ENCODE measurements around the gene TEX38.
"Not testable (repeated sequence)": the region's sequence is repeated elsewhere in the genome, so short reads cannot be mapped to it uniquely, and the experiment has no call there.

Gene TEX38

DNA sequence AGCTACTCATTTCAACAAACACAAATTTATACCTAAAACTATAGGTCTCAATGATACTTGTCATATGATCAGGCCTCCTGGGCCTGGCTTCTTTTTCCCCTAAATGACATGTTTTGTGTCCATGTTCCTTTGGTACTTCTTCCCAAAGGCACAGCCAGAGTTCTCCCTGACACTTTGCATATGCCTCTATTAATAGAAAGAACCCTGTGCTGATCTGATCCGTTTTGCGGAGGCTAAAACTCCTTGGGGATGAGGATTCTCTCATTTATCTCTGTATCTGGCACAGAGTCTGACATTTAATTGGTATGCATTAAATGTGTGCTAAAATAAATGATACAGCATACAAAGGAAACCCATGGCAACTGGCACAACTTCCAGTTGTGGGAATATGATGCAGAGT is 15.0 kb upstream of the TEX38 start:
- DNase-seq = no peak

DNA sequence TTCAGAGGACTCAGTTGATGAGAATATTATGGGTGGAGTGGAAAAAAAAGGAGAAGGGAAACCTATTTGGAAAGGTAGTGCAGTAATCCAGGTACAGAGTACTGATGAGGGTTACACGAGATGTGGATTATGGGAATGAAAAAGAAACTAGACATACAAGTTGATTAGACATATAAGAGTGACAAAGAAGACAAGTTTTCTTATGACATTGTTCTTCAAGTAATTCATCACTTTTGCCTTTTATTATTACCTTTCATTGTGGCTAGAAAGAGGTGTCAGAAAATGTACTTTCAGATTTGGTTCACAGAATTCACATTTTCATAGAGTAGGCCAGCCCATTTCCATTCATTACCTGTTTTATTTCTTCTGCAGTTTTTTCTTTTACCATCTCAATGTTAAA is 13.9 kb upstream of the TEX38 start:
- DNase-seq = no peak

DNA sequence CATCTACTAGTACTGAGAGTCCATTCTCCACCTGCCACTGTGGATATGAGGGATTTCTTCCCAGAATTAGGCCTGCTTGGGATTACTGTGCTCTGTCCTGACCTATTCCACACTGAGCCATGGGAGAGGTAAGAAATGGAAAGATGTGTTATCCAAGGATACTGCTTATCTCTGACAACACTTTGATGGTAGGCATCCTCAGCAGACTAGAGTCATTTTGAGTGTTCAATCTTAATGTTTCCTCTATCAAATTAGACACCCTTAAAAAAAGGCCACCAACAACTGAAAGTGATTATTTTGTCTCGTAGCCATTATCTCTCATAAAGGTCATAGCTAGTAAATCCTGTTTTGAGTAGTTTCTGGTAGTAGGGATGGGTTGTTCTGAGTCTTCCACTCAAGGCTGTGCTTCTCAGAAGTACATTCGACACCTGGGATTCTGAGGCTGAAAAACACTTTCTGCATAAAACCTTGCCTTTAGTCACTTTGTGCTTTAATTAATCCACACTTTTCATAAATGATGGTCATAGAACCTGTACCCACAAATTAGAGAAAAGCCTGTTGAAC is 12.3 kb upstream of the TEX38 start:
- DNase-seq = no peak

DNA sequence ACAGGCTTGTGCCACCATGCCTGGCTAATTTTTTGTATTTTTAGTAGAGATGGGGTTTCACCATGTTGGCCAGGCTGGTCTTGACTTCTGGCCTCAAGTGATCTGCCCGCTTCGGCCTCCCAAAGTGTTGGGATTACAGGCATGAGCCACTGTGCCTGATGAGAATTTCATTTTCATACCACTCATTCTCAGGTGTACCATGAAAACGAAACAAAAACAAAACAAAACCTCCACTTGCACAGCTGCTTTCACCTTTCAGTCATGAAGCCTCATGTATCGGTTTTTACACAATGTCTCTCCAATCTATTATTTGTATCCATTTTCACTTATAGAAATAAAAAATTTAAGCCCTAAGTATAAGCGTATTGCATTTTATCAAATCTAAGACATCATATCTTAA is 11.5 kb upstream of the TEX38 start:
- DNase-seq = not testable (repeated sequence)

DNA sequence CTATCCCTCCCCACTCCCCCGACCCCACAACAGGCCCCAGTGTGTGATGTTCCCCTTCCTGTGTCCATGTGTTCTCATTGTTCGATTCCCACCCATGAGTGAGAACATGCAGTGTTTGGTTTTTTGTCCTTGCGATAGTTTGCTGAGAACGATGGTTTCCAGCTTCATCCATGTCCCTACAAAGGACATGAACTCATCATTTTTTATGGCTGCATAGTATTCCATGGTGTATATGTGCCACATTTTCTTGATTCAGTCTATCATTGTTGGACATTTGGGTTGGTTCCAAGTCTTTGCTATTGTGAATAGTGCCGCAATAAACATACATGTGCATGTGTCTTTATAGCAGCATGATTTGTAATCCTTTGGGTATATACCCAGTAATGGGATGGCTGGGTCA is 8.7 kb upstream of the TEX38 start:
- not testable (repeated sequence) for DNase-seq

DNA sequence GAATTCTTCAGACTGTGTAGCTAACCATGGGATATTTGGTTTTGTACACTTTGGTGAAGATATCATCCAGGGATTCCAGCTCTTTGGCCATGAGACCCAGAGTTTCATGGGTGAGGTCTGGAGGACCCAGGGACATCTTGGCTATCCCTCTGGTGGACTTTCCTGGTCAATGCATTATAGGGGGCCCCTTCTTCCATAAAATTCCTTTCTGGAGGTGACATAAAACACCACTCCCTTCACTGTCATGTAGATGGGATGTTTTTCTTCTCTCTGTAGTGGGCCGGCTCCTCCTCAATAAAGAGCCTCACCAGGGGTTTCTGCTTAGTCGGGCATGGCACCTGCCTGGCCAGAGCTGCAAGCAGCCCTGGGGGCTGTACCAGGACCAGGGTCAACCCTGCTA is 5.7 kb upstream of the TEX38 start:
- DNase-seq = no peak

DNA sequence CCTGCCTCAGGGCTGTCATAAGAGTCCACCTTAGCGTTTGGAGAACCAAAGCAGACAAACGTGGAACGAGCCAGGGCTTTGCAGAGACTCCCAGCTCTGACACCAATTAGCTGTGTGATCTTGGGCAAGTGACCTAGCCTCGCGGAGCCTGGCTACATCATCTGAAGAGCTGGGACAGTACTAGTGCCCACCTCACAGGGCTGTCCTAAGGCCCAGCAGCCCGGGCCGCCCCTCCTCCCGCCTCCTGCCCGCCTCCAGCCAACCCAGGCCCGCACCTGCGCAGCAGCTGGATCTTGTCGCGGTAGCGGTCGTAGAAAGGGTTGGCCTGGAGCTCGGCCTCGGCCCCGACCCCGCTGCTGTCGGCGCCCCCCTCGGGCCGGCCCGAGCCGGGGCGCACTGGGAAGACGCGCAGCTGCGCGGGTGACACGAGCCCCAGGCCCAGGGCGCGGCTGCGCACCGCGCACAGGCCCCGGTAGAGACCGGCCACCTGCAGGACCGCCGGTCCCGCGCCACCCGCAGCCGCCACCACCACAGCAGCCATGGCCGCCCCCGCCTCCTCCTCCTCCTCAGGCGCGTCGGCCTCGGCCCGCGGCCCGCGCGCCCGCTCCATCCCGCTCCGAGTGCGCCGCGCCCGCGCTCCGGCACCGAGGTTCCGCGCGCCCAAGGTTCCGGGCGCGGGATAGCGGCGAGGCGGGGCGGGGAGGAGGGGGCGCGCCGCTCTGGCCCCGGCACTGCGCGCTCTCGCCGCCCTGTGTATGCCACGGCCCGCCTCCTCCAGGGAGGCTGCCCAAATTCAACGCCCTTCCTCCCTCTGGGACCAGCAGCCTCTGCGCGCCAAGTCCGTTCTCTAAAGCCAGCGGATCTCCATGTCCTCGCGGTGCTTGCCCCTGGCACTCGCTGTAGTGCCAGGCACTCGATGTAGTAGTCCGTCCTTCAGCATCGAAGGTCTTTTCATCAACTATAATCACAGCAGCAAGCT is 3.6 kb upstream of the TEX38 start, which contains the start of gene ATPAF1:
ATPAF1 (minus strand) TSS at position 583 of the 979 bp plus-strand sequence; CDS start at position 541, 42 bp downstream.
- DNase-seq = peak; percentile 72

DNA sequence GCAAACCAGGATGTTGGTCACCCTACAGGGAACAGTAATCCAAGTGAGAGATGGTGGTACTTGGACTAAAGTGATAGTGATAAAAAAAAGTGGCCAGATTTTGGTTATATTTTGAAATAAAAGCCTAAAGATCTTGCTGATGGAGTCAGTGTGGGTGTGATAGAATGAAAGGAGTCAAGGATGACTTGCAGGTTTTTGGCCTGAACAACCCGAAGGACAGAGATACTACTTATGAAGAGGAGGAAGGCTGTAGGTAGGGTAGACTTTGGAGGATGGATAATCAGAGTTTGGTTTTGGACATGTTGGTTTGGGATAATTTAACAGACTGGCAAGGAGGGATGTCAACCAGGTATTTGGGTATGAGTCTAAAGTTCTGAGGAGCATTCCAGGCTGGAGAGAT is 1.5 kb upstream of the TEX38 start:
- DNase-seq = no peak

DNA sequence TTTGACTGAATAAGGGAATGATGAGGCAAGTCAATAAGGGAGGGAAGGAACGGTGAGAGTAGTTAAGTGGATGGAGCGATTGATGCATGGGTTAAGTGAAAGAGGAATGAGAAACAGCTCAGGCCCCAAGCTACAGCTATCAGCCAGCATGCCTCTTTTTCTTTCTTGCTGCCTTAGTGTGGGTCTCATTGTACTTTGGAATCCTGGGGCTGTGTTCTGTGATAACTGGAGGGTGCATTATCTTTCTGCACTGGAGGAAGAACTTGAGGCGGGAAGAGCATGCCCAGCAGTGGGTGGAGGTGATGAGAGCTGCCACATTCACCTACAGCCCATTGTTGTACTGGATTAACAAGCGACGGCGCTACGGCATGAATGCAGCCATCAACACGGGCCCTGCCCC is 1.0 kb downstream of the TEX38 start:
- no peak for DNase-seq

DNA sequence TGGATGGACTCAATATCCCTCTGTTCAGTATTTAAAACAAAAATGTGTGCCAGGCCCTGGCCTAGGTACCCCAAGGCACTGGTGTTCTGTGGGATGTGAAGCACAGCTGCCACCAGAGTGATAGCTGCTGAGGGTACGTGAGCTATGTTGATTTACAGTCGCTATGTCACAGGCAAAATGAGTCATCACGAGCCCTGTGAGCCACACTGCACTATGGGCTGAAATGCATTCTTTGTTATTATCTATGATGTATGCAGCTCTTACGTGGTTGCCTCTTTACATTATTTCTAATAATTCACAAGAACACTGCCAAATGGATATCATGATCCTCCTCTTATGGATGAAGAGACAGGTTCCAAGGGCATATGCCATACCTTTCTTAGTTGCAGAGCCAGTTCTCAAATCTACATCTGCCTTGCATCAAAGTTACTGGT is 2.1 kb downstream of the TEX38 start:
- no peak for DNase-seq

DNA sequence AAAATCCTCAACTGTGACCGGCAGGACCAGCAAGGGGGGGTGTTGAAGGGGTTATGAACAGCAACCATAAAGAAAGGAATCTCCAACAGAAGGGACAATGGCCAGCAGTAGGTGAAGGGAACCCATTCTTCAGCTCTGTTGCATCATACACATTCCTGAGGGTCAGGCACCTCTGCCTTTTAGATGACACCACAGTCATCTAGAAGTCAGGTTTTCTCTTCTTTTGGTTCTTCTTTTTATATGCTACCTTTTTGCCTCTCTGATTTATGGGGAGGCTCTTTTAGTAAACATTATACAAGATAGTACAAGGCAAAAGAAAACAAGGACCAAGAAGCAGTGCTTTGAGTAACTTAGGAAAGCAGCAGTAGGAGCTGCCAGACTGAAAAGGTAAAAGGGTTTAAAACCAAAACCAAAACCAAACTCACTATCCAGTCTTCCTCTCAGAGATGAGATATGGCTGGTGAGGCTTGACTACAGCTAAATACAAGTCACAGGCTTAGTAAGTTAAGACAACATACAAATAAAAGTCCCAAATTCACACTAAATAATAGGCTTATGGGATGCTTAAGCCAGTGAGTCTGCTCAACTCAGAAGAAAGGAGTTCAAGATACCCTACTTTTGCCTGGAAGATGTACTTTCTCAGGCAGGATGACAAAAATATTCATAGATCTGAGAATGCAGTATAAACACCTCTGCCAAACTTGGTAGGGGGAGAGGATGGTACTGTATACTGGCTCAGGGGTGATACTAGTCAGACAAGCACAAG is 4.1 kb downstream of the TEX38 start:
- peak; percentile 42 for DNase-seq

DNA sequence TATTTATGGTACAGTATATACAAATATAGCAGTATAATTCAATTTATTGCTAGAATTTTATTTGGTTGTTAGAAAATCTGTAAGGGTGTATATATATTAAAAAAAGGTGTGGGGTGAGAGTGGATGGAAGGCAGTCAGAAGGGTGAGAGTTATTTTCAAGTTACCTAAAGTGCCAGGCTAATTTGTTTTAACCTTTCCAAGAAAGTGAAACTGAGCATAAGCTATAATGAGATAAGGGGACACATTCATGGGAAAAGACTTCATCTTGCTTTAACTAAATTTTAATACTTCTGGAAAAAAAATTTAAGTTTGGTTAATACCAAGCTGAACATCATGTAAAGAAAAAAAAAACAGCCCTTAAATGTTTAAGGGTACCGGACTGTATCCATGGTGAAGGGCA is 4.9 kb downstream of the TEX38 start:
- DNase-seq = no peak

DNA sequence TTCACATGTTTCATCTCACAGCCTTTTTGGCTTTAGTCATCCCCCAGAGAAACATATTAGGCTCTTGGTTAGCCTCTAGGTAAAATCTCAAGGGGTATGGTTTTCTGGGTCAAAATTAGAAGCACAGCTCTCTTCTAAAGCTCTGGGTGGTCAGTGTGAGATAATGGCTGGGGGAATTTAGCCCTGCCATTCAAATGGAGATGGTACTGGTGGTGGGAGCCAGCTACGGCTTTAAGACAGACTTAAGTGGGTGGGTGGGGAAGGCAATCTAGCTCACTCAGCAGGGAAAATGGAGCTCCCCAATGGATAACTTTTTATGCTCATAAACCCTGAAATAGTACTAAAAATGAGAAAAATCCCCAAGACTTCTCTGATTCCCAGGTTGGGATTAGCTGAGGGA is 5.7 kb downstream of the TEX38 start:
- no peak for DNase-seq

DNA sequence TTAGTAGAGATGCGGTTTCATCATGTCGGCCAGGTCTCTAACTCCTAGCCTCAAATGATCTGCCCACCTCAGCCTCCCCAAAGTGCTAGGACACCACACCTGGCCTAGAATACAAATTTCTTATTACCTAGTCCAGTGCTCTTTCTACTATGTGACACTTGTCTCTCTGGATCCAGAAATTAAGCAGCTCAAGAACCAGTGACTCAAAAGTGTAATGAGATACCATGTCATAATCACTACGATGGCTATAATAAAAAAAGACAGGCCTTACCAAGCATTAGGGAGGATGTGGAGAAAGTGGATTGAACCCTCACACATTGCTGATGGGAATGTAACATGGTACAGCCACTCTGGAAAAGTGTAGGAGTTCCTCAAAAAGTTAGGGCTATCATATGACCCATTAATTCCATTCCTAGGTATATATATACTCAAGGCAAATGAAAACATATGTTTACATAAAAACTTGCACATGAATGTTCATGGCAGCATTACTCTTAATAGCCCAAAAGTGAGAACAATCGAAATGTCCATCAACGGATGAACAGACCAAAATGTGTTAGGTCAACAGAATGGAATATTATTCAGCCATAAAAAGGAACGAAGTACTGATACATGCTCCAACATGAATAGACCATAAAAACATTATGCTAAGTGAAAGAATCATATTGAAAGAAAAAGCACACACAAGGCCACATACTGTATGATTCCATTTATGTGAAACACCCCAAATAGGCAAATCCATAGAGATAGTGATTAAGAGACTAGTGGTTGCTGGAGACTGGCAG is 8.3 kb downstream of the TEX38 start:
- no peak for DNase-seq

DNA sequence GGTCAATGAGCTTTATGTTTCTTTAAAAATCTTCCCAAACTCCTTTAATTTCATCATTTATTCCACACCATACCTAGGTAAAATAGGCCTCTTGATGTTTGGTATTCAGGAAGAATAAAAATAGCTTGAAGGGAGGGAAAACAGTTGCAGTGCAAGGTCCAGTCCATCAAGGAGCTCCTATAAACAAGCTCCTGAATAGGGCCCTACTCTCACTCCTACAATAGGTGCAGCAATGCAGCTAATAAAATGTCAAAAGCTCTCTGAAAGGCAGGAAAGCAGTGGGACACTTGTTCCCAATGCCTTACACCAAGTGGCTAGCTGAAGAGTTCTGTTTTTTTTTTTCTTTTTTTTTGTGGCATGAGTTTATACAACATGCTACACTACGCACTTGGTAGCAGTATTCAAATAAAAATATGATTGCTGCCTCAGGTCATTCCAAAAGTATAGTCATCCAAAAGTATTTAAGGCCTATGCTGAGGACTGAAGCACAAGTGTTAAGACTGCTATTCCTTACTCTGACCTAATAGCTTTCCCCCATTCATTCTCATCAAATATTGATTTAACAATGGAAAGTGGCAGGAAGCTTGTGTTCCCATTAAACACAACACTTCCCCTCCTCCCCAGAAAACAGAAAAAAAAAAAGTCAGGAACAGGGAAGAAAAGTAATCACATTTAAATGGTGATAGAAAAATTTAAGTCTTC is 9.8 kb downstream of the TEX38 start:
- no peak for DNase-seq

DNA sequence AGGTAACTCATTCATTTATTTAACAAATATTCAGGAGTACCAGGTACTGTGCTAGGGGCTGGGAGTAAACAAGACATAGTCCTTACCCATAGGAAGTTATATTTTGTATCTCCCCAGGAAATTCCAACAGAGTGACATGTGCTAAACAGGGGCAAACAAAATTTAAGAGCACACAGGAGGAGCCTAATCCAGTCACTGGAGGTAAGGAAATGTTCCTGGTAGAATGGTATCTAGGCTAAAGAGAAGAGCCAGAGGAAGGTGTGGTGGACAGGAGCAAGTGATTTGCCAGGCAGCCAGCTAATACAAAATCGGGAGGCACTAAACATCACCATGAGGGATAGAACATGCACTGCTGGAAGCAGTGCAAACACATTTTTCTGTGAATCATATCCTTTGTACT is 10.4 kb downstream of the TEX38 start:
- DNase-seq = no peak

DNA sequence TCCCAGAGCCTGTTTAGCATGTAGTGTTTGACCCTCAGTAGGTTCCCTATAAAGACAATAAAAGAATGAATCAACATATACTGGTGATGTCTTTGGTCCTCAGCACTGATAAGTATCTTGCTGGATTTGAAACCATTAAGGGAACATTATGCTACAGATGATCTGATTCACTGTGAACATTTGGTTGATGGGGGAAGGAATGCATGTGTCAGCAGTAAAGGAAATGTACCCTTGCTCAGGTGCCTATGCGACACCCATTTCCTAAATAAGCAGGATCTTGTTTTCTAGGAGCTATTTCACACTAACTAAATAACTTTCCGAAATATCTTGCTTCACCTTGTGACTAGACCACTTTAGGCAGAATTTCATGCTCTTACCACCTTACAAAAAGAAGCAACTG is 13.0 kb downstream of the TEX38 start:
- no peak for DNase-seq

DNA sequence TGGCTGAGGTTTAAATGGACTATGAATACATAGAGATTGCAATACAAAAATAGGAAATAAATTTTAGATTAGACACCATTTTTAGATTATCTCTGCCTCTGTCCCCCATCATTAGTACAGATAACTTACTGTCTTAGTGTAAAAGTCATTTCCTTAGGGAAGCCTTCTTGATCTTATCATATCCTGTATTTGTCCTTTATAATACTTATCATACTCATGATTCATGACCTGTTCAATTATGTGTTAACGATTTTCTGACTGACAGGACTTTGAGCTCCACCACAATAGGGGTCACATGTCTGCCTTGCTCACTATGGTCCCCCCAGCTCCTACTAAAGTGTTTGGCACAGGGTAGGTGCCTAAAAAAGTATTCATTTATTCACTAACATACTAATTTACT is 14.6 kb downstream of the TEX38 start:
- DNase-seq = no peak

DNA sequence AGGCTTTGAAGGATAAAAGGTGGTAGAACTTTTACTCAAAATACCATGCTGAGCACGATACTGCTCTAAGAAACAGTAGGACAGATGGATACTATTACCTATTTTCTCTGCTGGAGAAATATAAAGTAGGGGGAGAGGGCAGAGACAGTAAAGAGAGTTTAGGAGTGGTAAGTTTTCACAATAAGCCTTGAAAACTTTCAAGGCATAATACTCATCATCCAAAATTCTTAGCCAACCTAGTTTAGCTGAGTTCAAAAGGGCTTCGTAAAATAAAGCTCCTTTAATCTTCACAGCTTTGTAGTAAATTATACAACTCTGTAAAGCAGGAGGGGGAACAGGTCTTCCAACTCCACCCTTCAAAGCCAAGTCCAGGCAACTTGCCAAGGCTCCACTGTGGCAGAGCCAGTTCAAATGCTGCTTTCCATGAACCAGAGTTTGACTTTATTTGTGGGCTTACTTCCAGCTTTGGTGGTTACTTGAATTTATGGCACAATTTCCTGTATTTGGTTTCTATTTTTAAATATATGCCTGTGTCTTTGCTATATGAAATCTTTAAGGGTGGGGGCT is 15.5 kb downstream of the TEX38 start:
- DNase-seq = no peak

DNA sequence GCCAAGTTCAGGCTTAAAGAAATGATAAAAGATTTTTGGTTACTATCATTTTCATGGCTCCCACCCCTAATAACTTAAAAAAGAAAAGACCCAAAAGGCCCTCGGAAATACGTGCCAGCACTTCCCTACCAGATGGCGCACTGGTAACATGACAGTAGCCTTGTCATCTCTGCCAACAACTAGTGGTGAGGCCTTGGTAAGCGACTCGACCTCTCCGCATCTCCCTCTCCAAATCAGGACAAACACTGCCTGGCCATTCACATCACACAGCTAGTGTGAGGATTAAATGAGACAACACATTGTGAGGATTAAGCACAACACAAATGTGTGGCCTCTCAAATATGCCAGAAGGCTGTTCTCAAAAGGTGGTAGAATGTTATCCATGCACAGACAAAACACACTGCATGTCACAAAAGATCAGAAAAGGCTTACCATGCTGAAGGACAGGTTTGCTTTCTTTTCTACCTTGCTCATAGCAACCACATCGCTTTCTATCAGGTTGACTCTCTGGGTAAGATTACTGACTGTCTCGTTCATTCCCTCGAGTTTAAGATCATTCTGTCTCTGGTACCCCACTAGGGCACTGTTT is 16.4 kb downstream of the TEX38 start:
- DNase-seq = no peak

DNA sequence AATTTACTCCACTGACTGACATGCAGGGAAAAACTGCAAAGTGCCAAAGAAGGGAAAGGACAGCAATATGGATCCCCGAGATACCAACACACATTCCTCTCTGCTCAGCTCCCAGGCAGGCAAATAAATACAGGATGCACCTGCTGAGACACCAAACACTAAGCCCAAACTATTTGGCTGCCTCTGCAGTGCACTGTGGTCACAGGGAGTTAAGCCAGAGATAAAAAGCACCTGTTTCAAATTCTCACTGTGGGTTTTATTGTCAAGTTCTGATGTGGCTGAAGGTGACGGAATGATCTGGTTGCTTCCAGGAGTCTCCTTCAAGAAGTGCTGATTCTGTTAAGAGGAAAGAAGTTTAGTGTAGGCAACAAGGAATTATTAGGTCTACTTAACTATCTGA is 17.7 kb downstream of the TEX38 start:
- no peak for DNase-seq

All from CD4-positive, alpha-beta T cell treated with Interleukin-21 for 1 hour (primary cell).